ENCODE data around the gene PSMD6. TPM values are rescaled to one million over a fixed set of nuclear protein-coding genes. Genes with fewer than 3 reads are reported as not detected.

The PSMD6 gene
- total RNA-seq, 2 donors from 2014 or later: 99.7 to 109 TPM

DNA sequence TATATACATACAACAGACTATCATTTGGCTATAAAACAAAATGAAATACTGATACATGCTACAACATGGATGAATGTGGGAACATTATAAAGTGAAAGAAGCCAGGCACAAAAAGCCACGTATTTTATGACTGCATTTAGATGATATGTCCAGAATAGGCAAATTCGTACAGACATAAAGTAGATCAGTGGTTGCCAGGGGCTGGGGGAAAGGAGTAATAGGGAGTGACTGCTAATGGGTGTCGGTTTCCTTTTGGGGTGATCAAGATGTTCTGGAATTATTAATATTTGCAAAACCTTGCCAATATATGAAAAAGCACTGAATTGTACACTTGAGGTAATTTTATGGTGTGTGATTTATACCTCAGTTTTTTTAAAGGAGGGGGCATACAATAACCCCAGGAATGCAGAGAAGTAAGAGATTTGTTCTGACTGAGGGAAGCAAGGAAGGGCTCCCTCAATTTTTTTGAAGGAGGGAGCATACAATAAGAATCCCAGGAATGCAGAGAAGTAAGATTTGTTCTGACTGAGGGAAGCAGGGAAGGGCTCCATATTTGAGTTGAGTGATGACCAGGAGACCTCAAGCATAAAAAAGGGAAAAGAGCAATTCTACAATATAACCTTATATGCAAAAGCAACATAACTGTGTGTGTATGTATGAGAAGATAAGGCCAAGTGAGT, 6.2 kb downstream of the PSMD6 start:
- no peaks in the 10 kb centered on the region for H3K4me1 ChIP-seq (ENCODE audit: control insufficient read depth, insufficient read depth, low read length)
- H3K27ac ChIP-seq (ENCODE audit: low read depth, low read length): no peak overlapping the region
- H3K4me1 Mint-ChIP-seq: peaks cover under 1% of the 10 kb centered on the region
- H3K9me3 ChIP-seq (ENCODE audit: control insufficient read depth, low read length): no peaks in the 10 kb centered on the region
- TF ChIP-seq, protein P1, sequence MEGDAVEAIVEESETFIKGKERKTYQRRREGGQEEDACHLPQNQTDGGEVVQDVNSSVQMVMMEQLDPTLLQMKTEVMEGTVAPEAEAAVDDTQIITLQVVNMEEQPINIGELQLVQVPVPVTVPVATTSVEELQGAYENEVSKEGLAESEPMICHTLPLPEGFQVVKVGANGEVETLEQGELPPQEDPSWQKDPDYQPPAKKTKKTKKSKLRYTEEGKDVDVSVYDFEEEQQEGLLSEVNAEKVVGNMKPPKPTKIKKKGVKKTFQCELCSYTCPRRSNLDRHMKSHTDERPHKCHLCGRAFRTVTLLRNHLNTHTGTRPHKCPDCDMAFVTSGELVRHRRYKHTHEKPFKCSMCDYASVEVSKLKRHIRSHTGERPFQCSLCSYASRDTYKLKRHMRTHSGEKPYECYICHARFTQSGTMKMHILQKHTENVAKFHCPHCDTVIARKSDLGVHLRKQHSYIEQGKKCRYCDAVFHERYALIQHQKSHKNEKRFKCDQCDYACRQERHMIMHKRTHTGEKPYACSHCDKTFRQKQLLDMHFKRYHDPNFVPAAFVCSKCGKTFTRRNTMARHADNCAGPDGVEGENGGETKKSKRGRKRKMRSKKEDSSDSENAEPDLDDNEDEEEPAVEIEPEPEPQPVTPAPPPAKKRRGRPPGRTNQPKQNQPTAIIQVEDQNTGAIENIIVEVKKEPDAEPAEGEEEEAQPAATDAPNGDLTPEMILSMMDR (conservative IDR thresholded peaks at IDR 0.05): no peak
- no peaks in the 10 kb centered on the region for H3K9me3 Mint-ChIP-seq
- no peak overlapping the region for H3K4me3 Mint-ChIP-seq
- peaks cover 73% of the 10 kb centered on the region for H3K36me3 Mint-ChIP-seq (ENCODE audit: low read depth)
- H3K27ac Mint-ChIP-seq: no peak overlapping the region
- 96 to 97% methylated on average over 2 to 3 of the region's 3 CpGs for WGBS, 2 experiments (ENCODE audit: insufficient coverage in 1 of 2, insufficient read length in 1 of 2)
- no peak overlapping the region for H3K9ac ChIP-seq (ENCODE audit: extremely low read depth, low read length, poor library complexity, severe bottlenecking)
- DNase-seq: no peak
- no peaks in the 10 kb centered on the region for H3K27me3 Mint-ChIP-seq (ENCODE audit: insufficient read depth)
- H3K4me3 ChIP-seq (ENCODE audit: low read length): no peak overlapping the region
- no peaks in the 10 kb centered on the region for H3K27me3 ChIP-seq (ENCODE audit: control insufficient read depth, insufficient read depth, low read length, poor library complexity, severe bottlenecking)
- peaks cover 96% of the 10 kb centered on the region for H3K36me3 ChIP-seq (ENCODE audit: control insufficient read depth, insufficient read depth, low read length)

DNA sequence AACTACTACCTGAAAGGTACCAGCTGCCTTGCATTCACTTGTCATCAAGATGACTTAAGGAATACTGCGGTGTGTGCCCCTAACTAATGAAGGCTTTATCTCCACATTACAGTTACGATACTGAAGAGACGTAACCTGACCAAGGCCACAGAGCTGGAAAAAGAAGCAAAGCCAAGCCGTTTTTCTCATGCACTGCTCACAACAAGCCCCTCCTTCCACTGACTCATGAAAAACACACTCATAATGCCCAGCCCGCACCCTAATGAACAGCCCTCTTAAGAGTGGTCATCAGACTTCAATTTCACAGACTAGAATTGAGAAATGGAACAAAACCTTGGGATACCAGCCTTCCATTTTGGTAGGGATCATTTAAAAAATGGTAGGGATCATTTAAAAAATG, 11.6 kb downstream of the PSMD6 start:
- Mint-ChIP-seq H3K9me3 (no peaks in the 10 kb centered on the region), H3K36me3 (ENCODE audit: low read depth) (peaks cover 63% of the 10 kb centered on the region), H3K4me3 (no peak overlapping the region), H3K4me1 (no peaks in the 10 kb centered on the region), H3K27me3 (ENCODE audit: insufficient read depth) (no peaks in the 10 kb centered on the region), H3K27ac (no peak overlapping the region)
- peaks cover 98% of the 10 kb centered on the region for H3K36me3 ChIP-seq (ENCODE audit: control insufficient read depth, insufficient read depth, low read length)
- no peak overlapping the region for H3K27ac ChIP-seq (ENCODE audit: low read depth, low read length)
- H3K4me1 ChIP-seq (ENCODE audit: control insufficient read depth, insufficient read depth, low read length): no peaks in the 10 kb centered on the region
- no peaks in the 10 kb centered on the region for H3K27me3 ChIP-seq (ENCODE audit: control insufficient read depth, insufficient read depth, low read length, poor library complexity, severe bottlenecking)
- no peaks in the 10 kb centered on the region for H3K9me3 ChIP-seq (ENCODE audit: control insufficient read depth, low read length)
- no peak overlapping the region for H3K4me3 ChIP-seq (ENCODE audit: low read length)
- no peak for DNase-seq
- 95 to 100% methylated on average over 3 to 5 of the region's 5 CpGs for WGBS, 2 experiments (ENCODE audit: insufficient coverage in 1 of 2, insufficient read length in 1 of 2)
- TF ChIP-seq, protein P1 (conservative IDR thresholded peaks at IDR 0.05): no peak
- H3K9ac ChIP-seq (ENCODE audit: extremely low read depth, low read length, poor library complexity, severe bottlenecking): no peak overlapping the region

DNA sequence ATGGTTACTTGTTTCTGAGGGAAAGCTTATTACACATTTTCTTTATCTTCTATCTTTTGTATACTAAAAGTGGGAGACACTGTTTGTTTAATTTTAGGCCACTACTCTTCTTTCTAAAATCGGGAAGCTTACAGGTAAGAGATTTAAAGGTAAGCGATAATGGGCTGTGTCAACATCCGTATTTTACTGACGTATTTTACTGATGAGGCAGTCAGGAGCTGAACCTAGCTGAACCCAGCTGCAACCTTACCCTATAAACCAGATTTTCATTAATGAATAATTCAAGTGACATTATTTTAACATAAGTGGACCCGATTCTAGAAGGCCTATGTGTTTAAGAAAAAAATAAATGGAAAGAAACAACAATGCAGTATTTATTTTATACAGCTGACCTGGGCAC, 13.1 kb downstream of the PSMD6 start:
- DNase-seq: no peak
- Mint-ChIP-seq H3K4me1 (no peaks in the 10 kb centered on the region), H3K36me3 (ENCODE audit: low read depth) (peaks cover 57% of the 10 kb centered on the region), H3K27ac (no peak overlapping the region), H3K4me3 (no peak overlapping the region), H3K27me3 (ENCODE audit: insufficient read depth) (no peaks in the 10 kb centered on the region), H3K9me3 (no peaks in the 10 kb centered on the region)
- no peaks in the 10 kb centered on the region for H3K9me3 ChIP-seq (ENCODE audit: control insufficient read depth, low read length)
- no peaks in the 10 kb centered on the region for H3K4me1 ChIP-seq (ENCODE audit: control insufficient read depth, insufficient read depth, low read length)
- WGBS, 2 experiments (ENCODE audit: insufficient coverage in 1 of 2, insufficient read length in 1 of 2): 89 to 90% methylated on average over 2 to 5 of the region's 5 CpGs
- TF ChIP-seq, protein P1 (conservative IDR thresholded peaks at IDR 0.05): no peak
- no peak overlapping the region for H3K9ac ChIP-seq (ENCODE audit: extremely low read depth, low read length, poor library complexity, severe bottlenecking)
- no peak overlapping the region for H3K27ac ChIP-seq (ENCODE audit: low read depth, low read length)
- H3K36me3 ChIP-seq (ENCODE audit: control insufficient read depth, insufficient read depth, low read length): peaks cover 100% of the 10 kb centered on the region
- no peaks in the 10 kb centered on the region for H3K27me3 ChIP-seq (ENCODE audit: control insufficient read depth, insufficient read depth, low read length, poor library complexity, severe bottlenecking)
- no peak overlapping the region for H3K4me3 ChIP-seq (ENCODE audit: low read length)

All from endodermal cell (in vitro differentiated cells).